IPS-11a (cell line): ENCODE results near the gene CD82.
"Not testable (repeated sequence)": the region's sequence is repeated elsewhere in the genome, so short reads cannot be mapped to it uniquely, and the experiment has no call there.

Experiments used
- H3K4me3 ChIP-seq: one replicate; pipeline ENCODE4 v1.5.1; 2013; ENCODE audit warnings: low read depth, low read length, control low read depth

CD82 gene

DNA sequence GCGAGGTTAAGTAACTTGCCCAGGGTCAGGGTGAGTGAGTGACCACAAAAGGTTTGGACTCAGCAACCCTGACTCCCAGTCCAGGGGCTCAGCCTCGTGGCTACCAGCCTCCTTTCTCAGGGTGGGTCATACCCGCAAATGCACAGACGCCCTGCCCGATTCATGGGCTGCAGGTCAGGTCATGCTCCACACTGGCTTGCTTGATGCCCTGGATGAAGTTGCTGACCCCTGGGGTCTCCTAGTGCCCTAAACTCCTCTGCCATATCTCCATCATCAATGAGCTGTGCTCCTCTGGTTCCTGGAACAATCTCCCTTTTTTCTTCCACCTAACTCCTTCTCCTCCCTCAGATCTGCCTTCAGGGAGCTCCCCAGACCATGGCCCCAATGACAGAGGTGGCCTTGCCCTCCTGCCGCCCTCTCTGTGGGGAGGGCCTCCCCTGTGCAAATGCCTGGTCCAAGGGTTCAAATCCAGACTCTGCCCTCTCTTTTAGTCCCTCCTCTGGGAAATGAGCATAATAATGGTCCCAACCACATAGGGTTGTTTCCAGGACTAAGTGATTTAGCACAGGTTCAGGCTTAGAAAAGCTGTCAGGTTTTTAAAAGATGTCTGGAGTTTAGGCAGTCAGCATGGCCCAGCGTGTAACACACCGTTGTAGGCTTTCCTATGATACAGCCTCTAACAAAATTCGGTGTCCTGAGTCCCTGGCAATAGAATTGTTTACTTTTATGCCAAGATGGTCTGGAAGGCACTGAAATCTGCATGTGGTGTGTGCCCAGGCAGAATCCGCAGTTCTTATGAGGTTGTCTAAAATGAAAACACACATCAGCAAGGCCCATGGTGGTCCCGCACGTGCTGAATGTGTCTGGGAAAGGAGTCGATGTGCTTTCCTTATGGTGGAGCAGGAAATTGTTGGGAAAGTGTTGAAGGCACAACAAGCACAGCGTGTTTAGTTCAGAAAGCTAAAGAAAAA, 63.6 kb downstream of the CD82 start:
- H3K4me3 ChIP-seq = no peak overlapping the region

- no peak overlapping the region for H3K4me3 ChIP-seq
These were observed 64.4 kb downstream of the CD82 start for GRCh38 chr11:44629732-44630345.

- H3K4me3 ChIP-seq = no peak overlapping the region
These were observed 65.2 kb downstream of the CD82 start for GRCh38 chr11:44630511-44631210.

GRCh38 chr11:44631831-44632230, 66.4 kb downstream of the CD82 start:
- no peak overlapping the region for H3K4me3 ChIP-seq

- H3K4me3 ChIP-seq = no peak overlapping the region
These were observed 67.1 kb downstream of the CD82 start for GRCh38 chr11:44632466-44633123.

- no peak overlapping the region for H3K4me3 ChIP-seq
These were observed 68.2 kb downstream of the CD82 start for GRCh38 chr11:44633641-44634040.

DNA sequence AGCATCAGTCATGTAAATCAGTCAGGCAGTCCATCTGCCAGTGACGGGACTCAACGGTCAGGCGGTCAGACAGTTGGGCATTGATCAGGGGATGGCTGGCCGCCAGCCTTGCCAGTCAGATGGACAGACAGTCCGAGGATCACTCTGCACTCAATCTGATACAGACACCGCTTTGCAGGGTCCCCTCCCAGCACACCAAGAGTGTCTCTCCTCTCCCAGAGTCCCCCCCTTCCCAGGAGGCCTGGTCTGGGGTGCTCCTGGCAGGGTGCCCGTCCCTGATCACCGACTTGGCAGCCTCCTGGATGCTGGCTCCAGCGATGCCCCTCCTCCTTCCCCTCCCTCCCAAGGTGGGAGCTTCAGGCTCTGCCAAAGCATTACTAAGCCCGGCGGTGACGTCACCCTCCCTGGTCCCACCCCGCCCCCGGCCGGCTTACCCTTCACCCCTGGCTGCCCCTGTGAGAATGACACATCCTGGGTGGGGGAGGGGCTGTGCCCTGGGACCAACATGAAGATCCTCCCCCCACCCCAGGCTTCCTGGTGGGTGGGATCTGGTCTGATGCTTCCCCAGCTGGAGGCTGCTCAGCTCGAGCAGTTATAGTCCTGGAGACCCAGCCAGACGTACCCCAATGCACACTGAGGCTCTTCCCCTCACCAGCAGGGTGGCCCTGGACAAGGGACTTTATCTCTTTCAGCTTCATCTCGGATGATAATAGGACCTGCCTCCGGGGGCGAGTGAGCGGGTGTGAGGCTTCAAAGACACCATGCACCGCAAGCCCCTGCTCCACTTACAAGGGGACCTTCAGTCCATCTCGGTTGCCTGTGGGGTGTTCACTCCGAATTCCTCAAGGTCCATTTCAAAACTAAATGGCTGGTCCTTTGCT, 69.2 kb downstream of the CD82 start:
- no peak overlapping the region for H3K4me3 ChIP-seq

GRCh38 chr11:44637487-44637886, 72.0 kb downstream of the CD82 start:
- no peak overlapping the region for H3K4me3 ChIP-seq

DNA sequence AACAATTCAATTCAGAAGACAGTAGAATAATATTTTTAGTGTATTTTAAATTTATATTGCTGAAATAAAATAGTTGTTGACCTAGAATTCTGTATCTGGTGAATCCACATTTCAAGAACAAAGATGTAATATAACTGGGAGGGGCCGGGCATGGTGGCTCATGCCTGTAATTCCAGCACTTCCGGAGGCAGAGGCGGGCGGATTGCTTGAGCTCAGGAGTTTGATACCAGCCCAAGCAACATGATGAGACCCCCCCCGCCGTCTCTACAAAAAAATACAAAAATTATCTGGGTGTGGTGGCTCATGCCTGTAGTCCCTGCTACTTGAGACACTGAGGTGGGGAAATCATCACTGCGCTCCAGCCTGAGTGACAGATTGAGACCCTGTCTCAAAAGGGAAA, 72.6 kb downstream of the CD82 start:
- no peak overlapping the region for H3K4me3 ChIP-seq

DNA sequence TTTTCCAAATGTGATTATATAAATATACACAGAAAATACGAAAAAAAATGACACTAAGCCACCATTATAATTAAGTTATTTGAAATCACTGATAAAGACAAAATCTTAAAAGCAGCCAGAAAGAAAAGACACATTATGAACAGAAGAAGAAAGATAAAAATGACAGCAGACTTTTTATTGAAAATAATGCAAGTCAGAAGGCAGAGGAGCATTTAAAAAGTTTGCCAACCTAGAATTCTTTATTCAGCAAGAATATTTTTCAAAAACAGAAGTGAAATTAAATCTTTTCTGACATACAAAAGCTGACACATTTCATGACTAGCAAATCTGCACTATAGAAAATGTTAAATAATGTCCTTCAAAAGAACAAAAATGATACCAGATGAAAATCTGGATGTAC, 77.8 kb downstream of the CD82 start:
- no peak overlapping the region for H3K4me3 ChIP-seq

DNA sequence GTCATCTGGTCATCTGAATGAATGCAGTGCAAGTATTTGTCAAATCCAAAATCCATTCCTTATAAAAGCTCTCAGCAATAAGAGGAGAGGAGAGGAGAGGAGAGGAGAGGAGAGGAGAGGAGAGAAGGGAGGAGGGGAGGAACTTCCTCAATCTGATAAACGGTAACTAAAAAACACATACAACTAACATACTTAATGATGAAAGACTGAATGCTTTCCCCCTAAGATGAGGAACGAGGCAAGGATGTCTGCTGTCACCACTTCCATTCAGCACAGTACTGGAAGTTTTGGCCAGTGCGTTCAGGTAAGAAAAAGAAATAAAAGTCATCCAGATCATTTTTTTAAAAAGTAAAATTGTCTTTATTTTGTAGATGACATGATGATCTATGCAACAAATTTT, 80.4 kb downstream of the CD82 start:
- H3K4me3 ChIP-seq = no peak overlapping the region

DNA sequence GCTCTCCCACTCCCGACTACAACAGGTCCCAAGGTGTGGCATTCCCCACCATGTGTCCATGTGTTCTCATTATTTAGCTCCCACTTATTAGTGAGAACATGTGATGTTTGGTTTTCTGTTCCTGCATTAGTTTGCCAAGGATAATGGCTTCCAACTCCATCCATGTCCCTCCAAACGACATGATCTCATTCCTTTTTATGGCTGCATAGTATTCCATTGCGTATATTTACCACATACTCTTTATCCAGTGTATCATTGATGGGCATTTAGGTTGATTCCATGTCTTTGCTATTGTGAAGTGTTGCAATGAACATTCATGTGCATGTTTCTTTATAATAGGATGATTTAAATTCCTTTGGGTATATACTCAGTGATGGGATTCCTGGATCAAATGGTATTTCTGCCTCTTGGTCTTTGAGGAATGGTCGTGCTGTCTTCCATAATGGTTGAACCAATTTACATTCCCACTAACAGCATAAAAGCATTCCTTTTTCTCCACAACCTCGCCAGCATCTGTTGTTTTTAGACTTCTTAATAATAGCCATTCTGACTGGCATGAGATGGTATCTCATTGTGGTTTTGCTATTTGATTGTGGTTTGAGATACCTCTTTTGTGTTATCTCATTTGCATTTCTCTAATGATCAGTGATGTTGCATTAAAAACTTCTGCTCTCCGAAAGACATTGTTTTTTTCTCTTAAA, 81.9 kb downstream of the CD82 start:
- H3K4me3 ChIP-seq = not testable (repeated sequence)

DNA sequence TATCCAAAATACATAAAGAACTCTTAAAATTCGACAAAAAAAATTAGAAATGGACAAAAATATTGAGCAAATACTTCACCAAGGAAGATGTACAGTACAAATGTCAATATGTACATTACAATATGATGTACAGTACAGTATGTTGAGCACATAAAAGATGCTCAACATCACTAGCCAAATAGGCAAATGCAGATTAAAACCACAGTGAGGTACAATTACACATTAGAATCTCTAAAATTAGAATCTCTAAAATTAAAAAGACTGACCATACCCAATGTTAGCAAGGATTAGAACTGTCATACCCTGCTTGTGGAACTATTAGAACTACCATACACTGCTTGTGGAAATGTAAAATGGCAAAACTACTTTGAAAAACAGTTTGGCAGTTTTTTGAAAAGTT, 82.6 kb downstream of the CD82 start:
- no peak overlapping the region for H3K4me3 ChIP-seq

- H3K4me3 ChIP-seq = no peak overlapping the region
These were observed 86.2 kb downstream of the CD82 start for GRCh38 chr11:44651535-44652155.

GRCh38 chr11:44652901-44653644, 87.6 kb downstream of the CD82 start:
- H3K4me3 ChIP-seq = no peak overlapping the region

DNA sequence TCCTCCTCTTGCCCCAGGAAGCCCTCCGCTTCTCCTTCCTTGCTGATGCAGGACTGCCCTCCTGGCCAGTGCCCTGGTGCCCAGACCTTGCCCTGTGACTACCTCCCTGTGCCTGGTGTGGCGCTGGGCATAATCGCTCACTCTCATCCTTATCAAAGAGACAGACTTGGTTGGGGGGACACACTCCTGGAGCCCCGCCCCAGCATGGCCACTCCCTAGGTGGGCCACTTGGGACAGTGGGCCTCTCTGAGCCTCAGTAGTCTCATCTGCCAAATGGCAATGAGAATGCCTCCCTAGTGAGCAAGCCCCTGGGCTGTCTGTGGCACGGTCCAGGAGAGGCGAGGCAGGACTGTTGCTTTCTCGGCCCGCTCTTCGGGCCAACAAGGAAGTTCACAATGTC, 88.6 kb downstream of the CD82 start:
- H3K4me3 ChIP-seq = no peak overlapping the region

DNA sequence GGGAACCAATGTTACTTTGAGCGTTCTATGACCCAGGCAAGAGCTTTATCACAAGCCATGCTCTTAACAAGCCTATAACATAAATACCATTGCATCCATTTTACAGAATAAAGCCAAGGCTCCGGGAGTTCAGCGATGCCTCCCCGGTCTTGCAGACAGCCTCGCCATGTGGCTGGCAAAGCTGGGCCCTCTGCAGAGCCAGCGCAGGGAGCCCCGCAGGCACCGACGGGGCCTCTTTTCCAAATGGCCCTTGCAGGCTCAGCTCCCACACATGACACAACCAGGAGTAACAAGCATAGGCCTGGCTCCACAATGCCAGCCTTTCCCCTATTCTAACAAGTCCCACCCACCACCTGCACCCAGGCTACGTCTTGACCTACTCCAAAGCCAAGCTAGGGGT, 89.1 kb downstream of the CD82 start:
- no peak overlapping the region for H3K4me3 ChIP-seq

DNA sequence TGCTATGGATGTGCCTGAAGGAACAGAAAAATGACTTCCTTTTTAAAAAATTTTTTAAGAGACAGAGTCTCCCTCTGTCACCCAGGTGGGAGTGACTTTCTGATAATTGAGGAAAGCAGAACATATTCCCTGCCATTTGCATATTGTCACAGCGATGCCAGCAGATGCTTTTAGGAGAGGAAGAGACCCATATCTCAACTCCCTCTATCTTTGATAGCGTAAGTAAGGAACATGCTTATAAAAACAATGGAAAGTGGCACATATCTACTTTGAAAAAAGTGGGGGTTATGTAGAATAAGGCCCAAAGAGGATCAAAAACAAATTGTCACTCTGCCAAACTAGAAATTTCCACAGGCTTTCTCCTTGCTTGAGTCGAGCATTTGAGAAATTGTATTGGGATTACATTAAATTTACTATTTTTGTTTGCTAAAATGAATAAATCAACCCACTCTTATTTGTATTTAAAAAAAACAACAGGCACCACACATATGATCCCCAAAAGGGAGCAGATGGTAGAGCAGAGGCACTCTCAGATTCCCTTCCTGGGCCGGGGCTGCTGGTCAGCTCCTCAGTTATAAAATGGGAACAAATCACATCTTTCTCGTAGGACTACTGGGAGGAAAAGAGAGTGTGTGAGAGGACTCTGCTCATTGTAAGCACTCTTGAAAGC, 92.5 kb downstream of the CD82 start:
- H3K4me3 ChIP-seq = no peak overlapping the region
